ENCODE measurements around the gene ATG4B. TPM values are rescaled to one million over a fixed set of nuclear protein-coding genes. Genes with fewer than 3 reads are reported as not detected.

Gene ATG4B
- total and polyA plus RNA-seq, 9 of the 15 experiments (the other 6 are each of a cell fraction or from before 2014, with no cell fraction given), result 5.9 to 58.8 (median 35.6) TPM

- TF ChIP-seq MEIS2 (IDR thresholded peaks at IDR 0.05; ENCODE audit: partially characterized antibody) (peak; percentile 28), ZNF407 (IDR thresholded peaks at IDR 0.05; ENCODE audit: low read depth) (no peak), EP300 (IDR thresholded peaks at IDR 0.05; ENCODE audit: low read length) (no peak), ATF1 (CRISPR knock-in tag; IDR thresholded peaks at IDR 0.05) (no peak), ATF1 (tag; IDR thresholded peaks at IDR 0.05) (0 out of 2 replicates have a peak, but pooled peaks have one; percentile 23), DPF2 (IDR thresholded peaks at IDR 0.05) (0 out of 2 replicates have a peak, but pooled peaks have one; percentile 22), ZNF444 (CRISPR knock-in tag; IDR thresholded peaks at IDR 0.05) (no peak), IRF9 (tag; IDR thresholded peaks at IDR 0.05) (no peak), ZEB2 (IDR thresholded peaks at IDR 0.05) (no peak)
- TF ChIP-seq, protein P1, sequence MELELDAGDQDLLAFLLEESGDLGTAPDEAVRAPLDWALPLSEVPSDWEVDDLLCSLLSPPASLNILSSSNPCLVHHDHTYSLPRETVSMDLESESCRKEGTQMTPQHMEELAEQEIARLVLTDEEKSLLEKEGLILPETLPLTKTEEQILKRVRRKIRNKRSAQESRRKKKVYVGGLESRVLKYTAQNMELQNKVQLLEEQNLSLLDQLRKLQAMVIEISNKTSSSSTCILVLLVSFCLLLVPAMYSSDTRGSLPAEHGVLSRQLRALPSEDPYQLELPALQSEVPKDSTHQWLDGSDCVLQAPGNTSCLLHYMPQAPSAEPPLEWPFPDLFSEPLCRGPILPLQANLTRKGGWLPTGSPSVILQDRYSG (tag; conservative IDR thresholded peaks at IDR 0.05; ENCODE audit: low read depth), result no peak
Measured at GRCh38 chr2:241609859-241610793, 27.4 kb upstream of the ATG4B start (continued).
